H9 (cell line): ENCODE results near the gene C1orf21. TPM values are rescaled to one million over a fixed set of nuclear protein-coding genes. Genes with fewer than 3 reads are reported as not detected.

Experiments used
- DNase-seq: peaks from one replicate; pipeline ENCODE4 v3.0.0-alpha.2; 2017
- H2AFZ ChIP-seq: one replicate; pipeline ENCODE4 v1.6.1; 2013; ENCODE audit warnings: mild to moderate bottlenecking, low read length, control low read depth, moderate library complexity
- H2AK5ac ChIP-seq: 2 replicates; pipeline ENCODE4 v1.6.1; 2013; ENCODE audit warnings: low read length, control low read depth, mixed read lengths; ENCODE audit not compliant: insufficient read length
- H2BK120ac ChIP-seq: one replicate; pipeline ENCODE4 v1.6.1; 2013; ENCODE audit warnings: low read depth, mild to moderate bottlenecking, low read length, control low read depth, inconsistent platforms; ENCODE audit not compliant: poor library complexity, severe bottlenecking
- H2BK12ac ChIP-seq: 2 replicates; pipeline ENCODE4 v1.6.1; 2013; ENCODE audit warnings: low read length, control low read depth, mixed read lengths, low read depth; ENCODE audit not compliant: insufficient read length
- H2BK15ac ChIP-seq: 2 replicates; pipeline ENCODE4 v1.6.1; 2013; ENCODE audit warnings: low read depth, low read length, control low read depth
- H2BK20ac ChIP-seq: one replicate; pipeline ENCODE4 v1.6.1; 2013; ENCODE audit warnings: low read depth, mild to moderate bottlenecking, low read length, control low read depth, inconsistent platforms; ENCODE audit not compliant: poor library complexity, severe bottlenecking
- H2BK5ac ChIP-seq: 2 replicates; pipeline ENCODE4 v1.6.1; 2013; ENCODE audit warnings: low read length, control low read depth, mixed read lengths; ENCODE audit not compliant: insufficient read length
- H3K14ac ChIP-seq: 2 replicates; pipeline ENCODE4 v1.6.1; 2013; ENCODE audit warnings: low read length, control low read depth; ENCODE audit not compliant: insufficient read depth
- H3K18ac ChIP-seq: 2 replicates; pipeline ENCODE4 v1.6.1; 2013; ENCODE audit warnings: low read depth, mild to moderate bottlenecking, mixed read lengths, low read length, control low read depth; ENCODE audit not compliant: insufficient read length
- H3K23ac ChIP-seq: 2 replicates; pipeline ENCODE4 v1.6.1; 2013; ENCODE audit warnings: low read length, control low read depth, mixed read lengths, low read depth; ENCODE audit not compliant: insufficient read length
- H3K23me2 ChIP-seq: 2 replicates; pipeline ENCODE4 v1.6.1; 2013; ENCODE audit warnings: low read depth, mild to moderate bottlenecking, mixed read lengths, low read length, control low read depth; ENCODE audit not compliant: insufficient read length, poor library complexity, severe bottlenecking
- H3K27ac ChIP-seq: 2 replicates; pipeline ENCODE4 v1.5.1; 2013; ENCODE audit warnings: low read length, control low read depth, mixed read lengths, low read depth; ENCODE audit not compliant: insufficient read length
- H3K27me3 ChIP-seq: 2 replicates; pipeline ENCODE4 v1.6.1; 2013; ENCODE audit warnings: low read length, control low read depth, inconsistent platforms; ENCODE audit not compliant: insufficient read depth
- H3K4ac ChIP-seq: 2 replicates; pipeline ENCODE4 v1.6.1; 2013; ENCODE audit warnings: low read depth, mild to moderate bottlenecking, control low read depth, inconsistent platforms, low read length, moderate library complexity
- H3K4me1 ChIP-seq: 2 replicates; pipeline ENCODE4 v1.6.1; 2013; ENCODE audit warnings: low read length, control low read depth, inconsistent platforms; ENCODE audit not compliant: insufficient read depth
- H3K4me2 ChIP-seq: 2 replicates; pipeline ENCODE4 v1.6.1; 2013; ENCODE audit warnings: low read length, control low read depth, mixed read lengths; ENCODE audit not compliant: insufficient read length, insufficient read depth
- H3K56ac ChIP-seq: 2 replicates; pipeline ENCODE4 v1.6.1; 2013; ENCODE audit warnings: low read depth, mild to moderate bottlenecking, mixed read lengths, low read length, control low read depth; ENCODE audit not compliant: insufficient read length
- H3K79me1 ChIP-seq: 2 replicates; pipeline ENCODE4 v1.6.1; 2013; ENCODE audit warnings: low read depth, mild to moderate bottlenecking, moderate library complexity, low read length, control low read depth, inconsistent platforms; ENCODE audit not compliant: insufficient read depth, poor library complexity, severe bottlenecking
- H3K79me2 ChIP-seq: 2 replicates; pipeline ENCODE4 v1.6.1; 2013; ENCODE audit warnings: low read length, control low read depth, inconsistent platforms; ENCODE audit not compliant: insufficient read depth
- H3K9ac ChIP-seq: 2 replicates; pipeline ENCODE4 v1.6.1; 2013; ENCODE audit warnings: low read length, control low read depth, mixed read lengths; ENCODE audit not compliant: insufficient read length; ENCODE audit errors: extremely low read depth
- H3K9me3 ChIP-seq: one replicate; pipeline ENCODE4 v1.6.1; 2013; ENCODE audit warnings: low read depth, low read length, inconsistent platforms; ENCODE audit not compliant: control insufficient read depth
- H3T11ph ChIP-seq: one replicate; pipeline ENCODE4 v1.6.1; 2013; ENCODE audit warnings: mild to moderate bottlenecking, low read length, control low read depth, inconsistent platforms
- H4K20me1 ChIP-seq: one replicate; pipeline ENCODE4 v1.6.1; 2013; ENCODE audit not compliant: control insufficient read depth, insufficient read length, insufficient read depth
- H4K5ac ChIP-seq: 2 replicates; pipeline ENCODE4 v1.6.1; 2013; ENCODE audit warnings: low read depth, mild to moderate bottlenecking, mixed read lengths, low read length, control low read depth; ENCODE audit not compliant: insufficient read length
- H4K8ac ChIP-seq: replicated peaks from 2 replicates; pipeline ENCODE4 v1.6.1; 2013; ENCODE audit warnings: low read length, control low read depth, mixed read lengths, low read depth; ENCODE audit not compliant: insufficient read length
- H4K91ac ChIP-seq: 2 replicates; pipeline ENCODE4 v1.6.1; 2013; ENCODE audit warnings: low read depth, mild to moderate bottlenecking, moderate library complexity, mixed read lengths, low read length, control low read depth; ENCODE audit not compliant: insufficient read length
- H3K27ac Mint-ChIP-seq, 3 experiments: 2 replicates in 2 of 3; 3 replicates in 1 of 3; pipeline ENCODE4 v1.8.0; 2020 to 2021; ENCODE audit warnings: mixed read lengths in 3 of 3, mild to moderate bottlenecking in 1 of 3, moderate library complexity in 1 of 3
- H3K27me3 Mint-ChIP-seq: 2 replicates; pipeline ENCODE4 v1.8.0; 2021; ENCODE audit warnings: low read depth, mild to moderate bottlenecking, moderate library complexity, mixed read lengths
- H3K36me3 Mint-ChIP-seq, 3 experiments: 2 replicates in 2 of 3; 3 replicates in 1 of 3; pipeline ENCODE4 v1.8.0; 2020 to 2021; ENCODE audit warnings: low read depth in 3 of 3, mixed read lengths in 3 of 3; ENCODE audit not compliant: insufficient read depth in 1 of 3
- H3K4me1 Mint-ChIP-seq, 2 experiments: 2 replicates each; pipeline ENCODE4 v1.8.0; 2020; ENCODE audit warnings: mixed read lengths in 2 of 2
- H3K4me3 Mint-ChIP-seq, 2 experiments: 2 replicates in 1 of 2; 3 replicates in 1 of 2; pipeline ENCODE4 v1.8.0; 2020 to 2021; ENCODE audit warnings: mild to moderate bottlenecking in 2 of 2, mixed read lengths in 2 of 2, moderate library complexity in 1 of 2
- H3K9me3 Mint-ChIP-seq, 2 experiments: 2 replicates in 1 of 2; 3 replicates in 1 of 2; pipeline ENCODE4 v1.8.0; 2020; ENCODE audit warnings: mild to moderate bottlenecking in 2 of 2, mixed read lengths in 2 of 2, moderate library complexity in 1 of 2
- WGBS: extraction: QIAGEN DNeasy Blood & Tissue Kit; methylation state at CpG from one replicate; pipeline ENCODE4 v1.1.7; 2013; ENCODE audit warnings: missing lambda C conversion rate, low lambda C conversion rate, mixed read lengths; ENCODE audit not compliant: insufficient read length; ENCODE audit errors: extremely low coverage; 5-methylcytosine and 5-hydroxymethylcytosine counted together
- total RNA-seq: library from RNA; stranded (reverse); gene quantifications from 2 replicates; pipeline ENCODE4 v1.2.1, GENCODE V29; 2021
- TF ChIP-seq, protein P1 (sequence below): fragments of 200-600 bp; sonication (generic); conservative IDR thresholded peaks from 3 replicates; pipeline ENCODE4 v1.8.0; 2021; ENCODE audit warnings: antibody characterized with exemption, mild to moderate bottlenecking

C1orf21 gene
- total RNA-seq, 1 experiment from 2014 or later = 36.0 TPM

GRCh38 chr1:184624051-184624450 lies 237.2 kb downstream of the C1orf21 start:
- Mint-ChIP-seq H3K36me3 (peaks cover 0 to 22% (median 0%) of the 10 kb centered on the region in 3 experiments; a peak in 3 of 7 replicates), H3K9me3 (no peaks in the 10 kb centered on the region), H3K4me1 (peaks cover 2 to 7% of the 10 kb centered on the region in 2 experiments; a peak in 3 of 4 replicates), H3K27me3 (no peaks in the 10 kb centered on the region), H3K27ac (no peak overlapping the region), H3K4me3 (no peak overlapping the region)
- H2BK12ac ChIP-seq = no peak overlapping the region
- no peak overlapping the region for H3K27ac ChIP-seq
- H3K23me2 ChIP-seq = no peaks in the 10 kb centered on the region
- H4K5ac ChIP-seq = no peak overlapping the region
- no peak overlapping the region for H4K8ac ChIP-seq
- no peaks in the 10 kb centered on the region for H3K79me1 ChIP-seq
- H4K91ac ChIP-seq = no peak overlapping the region
- H2AFZ ChIP-seq = no peak overlapping the region
- no peak for DNase-seq
- no peaks in the 10 kb centered on the region for H3K27me3 ChIP-seq
- no peak overlapping the region for H2AK5ac ChIP-seq
- H3K56ac ChIP-seq = no peak overlapping the region
- H3K14ac ChIP-seq = no peak overlapping the region
- no peak overlapping the region for H3K4ac ChIP-seq
- H3K9ac ChIP-seq = no peak overlapping the region
- TF ChIP-seq, protein P1, sequence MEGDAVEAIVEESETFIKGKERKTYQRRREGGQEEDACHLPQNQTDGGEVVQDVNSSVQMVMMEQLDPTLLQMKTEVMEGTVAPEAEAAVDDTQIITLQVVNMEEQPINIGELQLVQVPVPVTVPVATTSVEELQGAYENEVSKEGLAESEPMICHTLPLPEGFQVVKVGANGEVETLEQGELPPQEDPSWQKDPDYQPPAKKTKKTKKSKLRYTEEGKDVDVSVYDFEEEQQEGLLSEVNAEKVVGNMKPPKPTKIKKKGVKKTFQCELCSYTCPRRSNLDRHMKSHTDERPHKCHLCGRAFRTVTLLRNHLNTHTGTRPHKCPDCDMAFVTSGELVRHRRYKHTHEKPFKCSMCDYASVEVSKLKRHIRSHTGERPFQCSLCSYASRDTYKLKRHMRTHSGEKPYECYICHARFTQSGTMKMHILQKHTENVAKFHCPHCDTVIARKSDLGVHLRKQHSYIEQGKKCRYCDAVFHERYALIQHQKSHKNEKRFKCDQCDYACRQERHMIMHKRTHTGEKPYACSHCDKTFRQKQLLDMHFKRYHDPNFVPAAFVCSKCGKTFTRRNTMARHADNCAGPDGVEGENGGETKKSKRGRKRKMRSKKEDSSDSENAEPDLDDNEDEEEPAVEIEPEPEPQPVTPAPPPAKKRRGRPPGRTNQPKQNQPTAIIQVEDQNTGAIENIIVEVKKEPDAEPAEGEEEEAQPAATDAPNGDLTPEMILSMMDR = no peak
- H3K18ac ChIP-seq = no peak overlapping the region
- no peaks in the 10 kb centered on the region for H4K20me1 ChIP-seq
- no peaks in the 10 kb centered on the region for H3K4me1 ChIP-seq
- no peak overlapping the region for H3K23ac ChIP-seq
- WGBS = no CpG with 5 or more reads among the region's 2 CpGs
- H2BK5ac ChIP-seq = no peak overlapping the region
- no peak overlapping the region for H3K4me2 ChIP-seq
- no peaks in the 10 kb centered on the region for H3K9me3 ChIP-seq
- no peaks in the 10 kb centered on the region for H3K79me2 ChIP-seq
- H3T11ph ChIP-seq = no peak overlapping the region
- no peak overlapping the region for H2BK120ac ChIP-seq
- no peak overlapping the region for H2BK20ac ChIP-seq
- no peak overlapping the region for H2BK15ac ChIP-seq
